GM18861 (cell line): Measurements from ENCODE around the gene CDC40.
"Not testable (repeated sequence)": the region's sequence is repeated elsewhere in the genome, so short reads cannot be mapped to it uniquely, and the experiment has no call there.

Experiments
- ATAC-seq: cut with Tn5 transposase; IDR thresholded peaks from one replicate; pipeline ENCODE4 v1.9.1; 2021; ENCODE audit not compliant: unreplicated experiment

The CDC40 gene

DNA sequence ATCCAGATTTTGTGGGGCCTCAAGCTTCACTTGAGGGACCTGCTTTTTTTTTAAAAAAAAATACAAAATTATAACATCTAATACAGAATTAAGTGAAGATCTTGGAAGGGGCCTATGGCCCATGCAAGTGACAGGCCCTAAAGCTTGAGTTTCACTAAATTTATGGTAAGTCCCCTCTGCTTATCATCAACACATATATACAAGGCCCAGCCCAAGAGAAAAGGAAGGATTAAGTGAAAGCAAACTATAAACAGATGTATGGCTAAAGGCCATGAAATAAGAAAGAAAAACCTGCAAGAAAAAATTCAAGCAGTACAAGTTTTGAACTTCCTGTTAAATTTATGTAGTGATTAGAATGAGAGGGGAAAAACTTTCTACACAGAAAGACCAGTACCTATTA lies 86.8 kb downstream of the CDC40 start:
- no peak for ATAC-seq

GRCh38 chr6:110269623-110270022 lies 89.4 kb downstream of the CDC40 start:
- no peak for ATAC-seq

DNA sequence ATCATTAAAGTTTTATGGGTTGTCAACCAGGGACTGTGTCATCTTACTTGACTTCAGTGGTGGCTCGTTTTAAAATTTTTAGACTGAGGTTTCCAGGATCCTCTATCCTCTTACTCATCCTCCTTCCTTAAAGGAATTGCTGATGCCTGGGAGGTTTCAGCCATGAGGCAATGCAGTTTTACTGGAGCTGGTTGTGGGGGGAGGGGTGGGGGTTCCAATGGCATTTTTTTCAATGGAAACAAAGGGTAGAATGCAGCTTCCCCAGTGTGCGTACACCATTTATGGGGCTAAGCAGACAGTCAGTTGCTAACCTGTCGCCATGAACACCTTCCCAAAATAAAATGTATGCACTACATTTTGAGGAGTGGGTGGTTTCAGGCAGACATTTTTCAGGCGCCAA lies 89.9 kb downstream of the CDC40 start:
- ATAC-seq: no peak

GRCh38 chr6:110271732-110272022 lies 91.5 kb downstream of the CDC40 start:
- ATAC-seq: no peak

GRCh38 chr6:110272781-110273180 lies 92.6 kb downstream of the CDC40 start:
- ATAC-seq: not testable (repeated sequence)

GRCh38 chr6:110277100-110277665 lies 97.0 kb downstream of the CDC40 start:
- no peak for ATAC-seq
